Measurements from ENCODE around the gene INSL4. TPM values are rescaled to one million over a fixed set of nuclear protein-coding genes. Genes with fewer than 3 reads are reported as not detected.

INSL4 gene
- total RNA-seq, 6 donors from 2014 or later, result not detected

DNA sequence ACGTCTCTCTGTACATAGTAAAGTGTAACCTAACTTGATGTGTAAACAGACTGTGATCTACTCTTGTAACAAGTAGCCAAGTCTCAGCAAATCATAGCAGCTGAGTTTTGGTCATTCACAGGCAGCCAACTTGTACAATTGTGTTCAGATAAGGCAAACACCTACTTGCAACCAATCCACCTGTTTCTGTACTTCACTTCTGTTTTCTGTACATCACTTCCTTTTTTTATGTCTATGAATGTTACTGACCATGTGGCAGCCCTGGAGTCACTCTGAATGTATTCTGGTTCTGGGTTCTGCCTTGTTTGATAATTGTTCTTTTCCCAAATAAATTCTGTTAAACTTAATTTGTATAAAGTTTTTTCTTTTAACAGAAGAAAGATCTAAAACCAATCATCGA, 47.3 kb downstream of the INSL4 start:
- WGBS, 2 donors, result 77 to 81% methylated on average over 2 of the region's 2 CpGs
- no peak for TF ChIP-seq POLR2A (IDR thresholded peaks at IDR 0.05)
- no peak for TF ChIP-seq POLR2AphosphoS5 (IDR thresholded peaks at IDR 0.05)
- TF ChIP-seq, protein P1, sequence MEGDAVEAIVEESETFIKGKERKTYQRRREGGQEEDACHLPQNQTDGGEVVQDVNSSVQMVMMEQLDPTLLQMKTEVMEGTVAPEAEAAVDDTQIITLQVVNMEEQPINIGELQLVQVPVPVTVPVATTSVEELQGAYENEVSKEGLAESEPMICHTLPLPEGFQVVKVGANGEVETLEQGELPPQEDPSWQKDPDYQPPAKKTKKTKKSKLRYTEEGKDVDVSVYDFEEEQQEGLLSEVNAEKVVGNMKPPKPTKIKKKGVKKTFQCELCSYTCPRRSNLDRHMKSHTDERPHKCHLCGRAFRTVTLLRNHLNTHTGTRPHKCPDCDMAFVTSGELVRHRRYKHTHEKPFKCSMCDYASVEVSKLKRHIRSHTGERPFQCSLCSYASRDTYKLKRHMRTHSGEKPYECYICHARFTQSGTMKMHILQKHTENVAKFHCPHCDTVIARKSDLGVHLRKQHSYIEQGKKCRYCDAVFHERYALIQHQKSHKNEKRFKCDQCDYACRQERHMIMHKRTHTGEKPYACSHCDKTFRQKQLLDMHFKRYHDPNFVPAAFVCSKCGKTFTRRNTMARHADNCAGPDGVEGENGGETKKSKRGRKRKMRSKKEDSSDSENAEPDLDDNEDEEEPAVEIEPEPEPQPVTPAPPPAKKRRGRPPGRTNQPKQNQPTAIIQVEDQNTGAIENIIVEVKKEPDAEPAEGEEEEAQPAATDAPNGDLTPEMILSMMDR (IDR thresholded peaks at IDR 0.05), result no peak
- no peak for TF ChIP-seq EP300 (IDR thresholded peaks at IDR 0.05)
- DNase-seq (no peak), ATAC-seq (ENCODE audit: low FRiP score in 2 of 2) (no peak)
- H3K4me3 ChIP-seq, result no peak overlapping the region
- no peaks in the 10 kb centered on the region for H3K9me3 ChIP-seq
- H3K27me3 ChIP-seq, result no peaks in the 10 kb centered on the region
- no peaks in the 10 kb centered on the region for H3K4me1 ChIP-seq
- H3K36me3 ChIP-seq, result no peaks in the 10 kb centered on the region
- H3K27ac ChIP-seq, result no peak overlapping the region

Small RNAs within 50 kb of the gene (small RNA-seq; reads per million reads assigned to genes)
- 0 reads per million in 4 donors for gene AL133547.1

Other genes starting within 250 kb of the INSL4 start
- gene JAK2, start 246.1 kb upstream of the INSL4 start, total RNA-seq, result 10 to 100 TPM; 19.6 to 52.9 (median 26.0) TPM
- not detected for gene INSL6, start 45.8 kb upstream of the INSL4 start, total RNA-seq
- 1 to 10 TPM in 1 of 6 donors, under 1 TPM in 2, not detected in 3; 0.60 to 5.2 (median 0.61) TPM for gene RLN2, start 73.3 kb downstream of the INSL4 start, total RNA-seq
- not detected for gene RLN1, start 108.5 kb downstream of the INSL4 start, total RNA-seq
- gene PLGRKT, start 206.5 kb downstream of the INSL4 start, total RNA-seq, result 10 to 100 TPM in 5 of 6 donors, 1 to 10 TPM in 1; 3.1 to 19.3 (median 14.4) TPM
- gene CD274, start 219.1 kb downstream of the INSL4 start, total RNA-seq, result 10 to 100 TPM; 11.6 to 20.8 (median 14.4) TPM

Measured in upper lobe of left lung (tissue), 6 donors.